Activated T-cell treated with anti-CD3 and anti-CD28 coated beads, Interleukin-2, amount 50 U/mL, for 72 hours (primary cell): ENCODE measurements around the gene FOXL3. TPM values are rescaled to one million over a fixed set of nuclear protein-coding genes. Genes with fewer than 3 reads are reported as not detected.
A peak's percentile ranks its signal among the peaks of the same experiment; 100 is the strongest.
"Not testable (repeated sequence)": the region's sequence is repeated elsewhere in the genome, so short reads cannot be mapped to it uniquely, and the experiment has no call there.

Experiments used
- ATAC-seq, 2 donors: fragments of 150-1000 bp; cut with Tn5 transposase; replicated peaks in 1 of 2; 2 replicates each; pipeline ENCODE4 v1.10.0; 2021; ENCODE audit warnings: moderate library complexity in 2 of 2, mild to moderate bottlenecking in 1 of 2
- DNase-seq, 2 donors: peaks; one replicate each; pipeline ENCODE4 v3.0.0; 2021 to 2022; ENCODE audit warnings: mixed read lengths in 1 of 2
- H3K27ac Mint-ChIP-seq: one replicate; pipeline ENCODE4 v1.8.0; 2022; ENCODE audit warnings: mild to moderate bottlenecking, moderate library complexity, mixed read lengths
- H3K27me3 Mint-ChIP-seq: one replicate; pipeline ENCODE4 v1.8.0; 2022; ENCODE audit warnings: low read depth, mixed read lengths
- H3K36me3 Mint-ChIP-seq, 2 donors: one replicate each; pipeline ENCODE4 v1.8.0; 2022; ENCODE audit warnings: mixed read lengths in 2 of 2, mild to moderate bottlenecking in 1 of 2; ENCODE audit not compliant: insufficient read depth in 2 of 2
- H3K4me1 Mint-ChIP-seq: one replicate; pipeline ENCODE4 v1.8.0; 2022; ENCODE audit warnings: low read depth, mixed read lengths
- H3K4me3 Mint-ChIP-seq, 2 donors: one replicate each; pipeline ENCODE4 v1.8.0; 2022; ENCODE audit warnings: mild to moderate bottlenecking in 2 of 2, mixed read lengths in 2 of 2, moderate library complexity in 2 of 2
- H3K9me3 Mint-ChIP-seq, 2 donors: one replicate each; pipeline ENCODE4 v1.8.0; 2022; ENCODE audit warnings: mixed read lengths in 2 of 2
- total RNA-seq, 2 donors: library from RNA; stranded (reverse); gene quantifications; one replicate each; pipeline ENCODE4 v1.2.3, GENCODE V29; 2022

Gene FOXL3
- total RNA-seq, 2 donors from 2014 or later, result not detected

DNA sequence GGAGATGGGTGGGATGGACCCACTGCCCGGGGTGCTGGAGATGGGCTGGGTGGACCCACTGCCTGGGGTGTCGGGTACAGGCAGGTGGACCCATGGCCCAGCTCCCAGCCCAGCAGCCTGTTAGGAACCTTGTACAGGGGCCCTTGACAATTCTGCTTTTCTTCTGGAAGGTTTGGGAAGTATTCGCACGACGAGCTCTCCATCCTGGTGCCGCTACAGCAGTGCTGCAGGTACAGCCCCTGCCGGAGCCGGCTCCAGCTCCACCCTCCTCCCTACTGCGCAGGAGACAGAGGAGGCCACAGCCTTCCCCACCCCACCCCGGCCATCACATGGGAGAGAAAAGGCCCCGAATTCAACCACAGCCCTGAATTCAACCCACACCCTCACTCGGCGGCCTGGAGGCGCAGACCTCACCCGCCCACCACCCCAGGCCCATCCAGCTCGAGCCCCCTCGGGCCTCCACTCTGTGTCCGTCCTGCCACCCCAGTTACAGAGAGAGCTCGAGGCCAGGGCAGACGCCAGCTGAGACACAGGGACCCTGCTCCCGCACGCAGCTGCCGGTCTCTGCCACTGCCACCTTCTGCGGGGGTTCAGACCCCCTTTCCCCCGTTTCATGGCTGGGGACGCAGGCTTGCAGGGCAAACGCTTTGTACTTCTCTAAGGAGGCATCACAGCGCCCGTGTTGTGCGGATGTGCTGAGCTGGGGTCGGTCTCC, 31.3 kb upstream of the FOXL3 start:
- DNase-seq (no peak), ATAC-seq (no peak)
- H3K27ac Mint-ChIP-seq, result no peak overlapping the region
- H3K4me3 Mint-ChIP-seq, result no peak overlapping the region
- no peaks in the 10 kb centered on the region for H3K27me3 Mint-ChIP-seq
- H3K9me3 Mint-ChIP-seq, result peaks cover 3 to 9% of the 10 kb centered on the region in 2 donors
- peaks cover 10% of the 10 kb centered on the region for H3K4me1 Mint-ChIP-seq
- H3K36me3 Mint-ChIP-seq, result peaks cover 7 to 11% of the 10 kb centered on the region in 2 donors

GRCh38 chr7:259191-259505, 30.8 kb upstream of the FOXL3 start:
- H3K9me3 Mint-ChIP-seq, result peaks cover 3 to 9% of the 10 kb centered on the region in 2 donors
- DNase-seq (no peak), ATAC-seq (no peak)
- H3K36me3 Mint-ChIP-seq, result peaks cover 7 to 11% of the 10 kb centered on the region in 2 donors
- H3K4me3 Mint-ChIP-seq, result no peak overlapping the region
- H3K27ac Mint-ChIP-seq, result no peak overlapping the region
- H3K27me3 Mint-ChIP-seq, result no peaks in the 10 kb centered on the region
- H3K4me1 Mint-ChIP-seq, result peaks cover 10% of the 10 kb centered on the region

GRCh38 chr7:259751-260405, 30.1 kb upstream of the FOXL3 start:
- ATAC-seq (no peak), DNase-seq (no peak)
- Mint-ChIP-seq H3K9me3 (peaks cover 3 to 9% of the 10 kb centered on the region in 2 donors), H3K4me1 (peaks cover 10% of the 10 kb centered on the region), H3K27me3 (no peaks in the 10 kb centered on the region), H3K27ac (no peak overlapping the region), H3K4me3 (no peak overlapping the region), H3K36me3 (peaks cover 7 to 11% of the 10 kb centered on the region in 2 donors)

DNA sequence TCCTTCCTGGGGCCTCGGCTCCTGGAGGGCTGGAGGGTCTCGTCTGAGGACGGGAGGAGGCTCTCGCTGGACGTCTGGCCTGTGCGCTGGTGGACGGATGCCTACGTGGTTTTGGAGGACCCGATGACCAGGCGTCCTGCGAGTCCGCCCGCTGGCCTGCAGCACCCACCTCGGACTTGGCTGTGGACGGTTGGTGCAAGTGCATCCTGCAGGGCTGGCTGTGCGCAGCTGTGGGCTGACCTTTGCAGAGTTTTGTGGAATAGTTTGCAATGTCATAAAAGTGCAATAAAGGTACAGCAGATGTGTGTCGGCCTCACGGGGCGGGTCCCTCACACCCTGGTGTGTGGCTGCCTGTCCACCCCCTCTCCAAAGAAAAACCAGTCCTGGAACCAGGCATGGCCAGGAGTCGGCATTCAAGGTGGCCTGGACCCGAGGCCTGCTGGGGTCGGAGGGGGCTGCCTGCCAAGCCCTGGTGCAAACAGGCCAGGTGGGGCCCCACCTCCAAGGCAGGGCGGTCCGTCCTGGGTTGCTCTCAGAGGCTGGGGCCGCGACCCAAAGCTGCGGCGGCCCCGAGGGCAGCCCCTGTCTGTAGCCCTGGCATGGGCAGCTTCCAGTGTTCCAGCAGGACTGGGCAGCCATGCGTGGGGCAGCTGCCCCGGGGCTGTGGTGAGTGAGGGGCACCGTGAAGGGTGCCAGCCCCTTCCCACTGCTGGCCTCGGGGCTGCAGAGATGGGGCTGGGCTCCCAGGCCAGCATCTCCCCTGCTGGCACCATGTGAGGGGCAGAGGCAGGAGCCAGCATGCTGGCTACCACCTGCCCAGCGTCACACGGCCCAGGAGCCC, 29.3 kb upstream of the FOXL3 start:
- H3K4me1 Mint-ChIP-seq, result peaks cover 10% of the 10 kb centered on the region
- peaks cover 7 to 11% of the 10 kb centered on the region in 2 donors for H3K36me3 Mint-ChIP-seq
- peaks cover 3 to 9% of the 10 kb centered on the region in 2 donors for H3K9me3 Mint-ChIP-seq
- DNase-seq, result no peak
- no peak overlapping the region for H3K27ac Mint-ChIP-seq
- ATAC-seq, result no peak
- H3K4me3 Mint-ChIP-seq, result no peak overlapping the region
- H3K27me3 Mint-ChIP-seq, result no peaks in the 10 kb centered on the region

GRCh38 chr7:261341-262250, 28.4 kb upstream of the FOXL3 start:
- Mint-ChIP-seq H3K27me3 (no peaks in the 10 kb centered on the region), H3K9me3 (peaks cover 3 to 9% of the 10 kb centered on the region in 2 donors)
- DNase-seq, result no peak

GRCh38 chr7:262251-262572, 27.8 kb upstream of the FOXL3 start:
- H3K4me1 Mint-ChIP-seq, result peaks cover 10% of the 10 kb centered on the region
- ATAC-seq, result no peak
- DNase-seq, result no peak
- no peak overlapping the region for H3K4me3 Mint-ChIP-seq
- H3K27me3 Mint-ChIP-seq, result no peaks in the 10 kb centered on the region
- peaks cover 7 to 11% of the 10 kb centered on the region in 2 donors for H3K36me3 Mint-ChIP-seq
- H3K9me3 Mint-ChIP-seq, result peaks cover 3 to 9% of the 10 kb centered on the region in 2 donors
- no peak overlapping the region for H3K27ac Mint-ChIP-seq

More at GRCh38 chr7:261341-262250, 28.4 kb upstream of the FOXL3 start:
- H3K4me3 Mint-ChIP-seq, result no peak overlapping the region
- no peak for ATAC-seq
- H3K4me1 Mint-ChIP-seq, result peaks cover 10% of the 10 kb centered on the region
- H3K27ac Mint-ChIP-seq, result no peak overlapping the region
- H3K36me3 Mint-ChIP-seq, result peaks cover 7 to 11% of the 10 kb centered on the region in 2 donors

- not testable (repeated sequence) for H3K9me3 Mint-ChIP-seq, ATAC-seq, H3K27ac Mint-ChIP-seq, H3K4me3 Mint-ChIP-seq, H3K27me3 Mint-ChIP-seq
- DNase-seq, result peak; percentile 72 to 90
- H3K4me1 Mint-ChIP-seq, result peaks cover 10% of the 10 kb centered on the region
- H3K36me3 Mint-ChIP-seq, result peaks cover 7 to 11% of the 10 kb centered on the region in 2 donors
Observed at GRCh38 chr7:262631-263311, 27.2 kb upstream of the FOXL3 start.

- H3K27me3 Mint-ChIP-seq, H3K9me3 Mint-ChIP-seq, H3K27ac Mint-ChIP-seq: not testable (repeated sequence)
- peak; percentile 80 to 84 for DNase-seq
- Mint-ChIP-seq H3K4me3 (peak overlapping the region; percentile 36 to 68), H3K36me3 (peaks cover 7 to 11% of the 10 kb centered on the region in 2 donors), H3K4me1 (peaks cover 10% of the 10 kb centered on the region)
- ATAC-seq, result peak; percentile 34 to 61
Observed at GRCh38 chr7:263483-264351, 26.3 kb upstream of the FOXL3 start.

DNA sequence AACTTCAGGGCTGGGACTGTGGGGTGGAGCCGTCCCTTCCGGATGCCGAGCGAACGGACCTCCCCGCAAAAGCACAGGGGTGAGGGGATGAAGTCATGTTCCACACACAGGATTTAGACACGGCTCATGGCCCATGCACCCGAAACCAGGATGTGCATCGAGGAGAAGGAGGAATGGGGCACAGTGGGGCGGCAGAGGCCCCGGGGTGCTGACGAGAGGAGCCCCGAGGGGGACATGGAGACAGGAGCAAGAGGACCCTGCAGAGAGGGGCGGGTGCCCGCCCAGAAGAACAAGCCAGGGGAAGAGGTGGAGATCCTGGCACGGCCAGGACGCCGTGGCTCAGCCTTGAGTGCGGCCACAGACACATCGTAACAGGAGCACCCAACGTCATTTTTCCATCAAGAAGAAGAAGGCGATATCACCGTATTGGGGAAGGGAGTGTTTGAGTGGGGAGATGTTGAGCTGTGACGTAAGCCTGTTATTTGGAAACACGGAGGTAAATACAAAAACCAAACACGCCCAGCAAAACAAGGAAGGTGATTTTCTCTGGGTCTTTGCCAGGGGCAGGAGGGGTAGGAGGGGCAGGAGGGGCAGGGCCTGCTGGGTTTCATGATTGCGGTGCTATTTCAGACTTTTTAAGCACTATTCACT, 25.3 kb upstream of the FOXL3 start:
- DNase-seq (no peak), ATAC-seq (no peak)
- peaks cover 10% of the 10 kb centered on the region for H3K4me1 Mint-ChIP-seq
- peaks cover 3 to 9% of the 10 kb centered on the region in 2 donors for H3K9me3 Mint-ChIP-seq
- H3K27me3 Mint-ChIP-seq, result no peaks in the 10 kb centered on the region
- H3K27ac Mint-ChIP-seq, result no peak overlapping the region
- peaks cover 7 to 11% of the 10 kb centered on the region in 2 donors for H3K36me3 Mint-ChIP-seq
- H3K4me3 Mint-ChIP-seq, result no peak overlapping the region

DNA sequence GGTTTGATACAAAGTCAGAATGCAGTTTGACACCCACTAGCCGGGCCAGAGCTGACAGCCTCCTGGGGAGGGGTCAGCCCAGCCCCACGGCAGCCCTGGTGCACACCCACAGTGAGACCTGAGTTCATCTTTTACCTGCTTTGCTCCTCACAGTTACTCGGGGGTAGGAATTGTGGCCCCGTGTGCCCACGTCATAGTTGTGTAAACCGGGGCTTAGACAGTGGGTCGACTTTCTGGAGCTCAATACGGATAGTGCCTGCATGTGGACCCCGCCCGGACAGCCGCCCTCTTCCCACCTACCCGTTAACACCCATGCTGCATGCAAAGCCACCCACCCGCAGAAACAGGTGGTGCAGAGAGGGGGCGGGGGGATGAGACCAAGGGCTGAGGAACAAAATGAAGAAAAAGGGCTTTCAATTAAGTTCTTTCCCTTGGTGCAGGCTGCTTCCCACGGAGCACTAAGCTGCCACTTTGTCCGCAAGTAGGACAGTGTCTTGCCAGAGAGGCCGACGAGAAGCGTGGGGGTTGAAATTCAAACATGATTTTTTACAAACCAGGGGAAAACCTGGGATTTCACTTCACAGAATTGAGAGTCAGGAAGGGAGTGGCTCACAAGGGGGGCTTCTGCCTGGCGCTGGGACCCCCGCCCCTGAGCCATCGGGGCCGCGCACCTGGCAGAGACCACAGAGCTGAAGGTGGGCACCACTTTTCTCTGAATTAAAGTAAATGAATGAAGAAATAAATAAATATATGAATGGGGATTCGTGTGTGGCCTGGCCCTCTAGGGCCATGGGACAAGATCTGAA, 24.6 kb upstream of the FOXL3 start:
- Mint-ChIP-seq H3K27me3 (no peaks in the 10 kb centered on the region), H3K4me1 (peaks cover 10% of the 10 kb centered on the region), H3K27ac (no peak overlapping the region), H3K9me3 (peaks cover 3 to 9% of the 10 kb centered on the region in 2 donors), H3K4me3 (no peak overlapping the region), H3K36me3 (peaks cover 7 to 11% of the 10 kb centered on the region in 2 donors)
- ATAC-seq, result no peak
- no peak for DNase-seq
